Upper lobe of right lung (tissue), 1 donor: Measurements from ENCODE around the gene PDE11A. TPM values are rescaled to one million over a fixed set of nuclear protein-coding genes. Genes with fewer than 3 reads are reported as not detected.

ENCODE experiments used
- ATAC-seq: fragments of 200-7000 bp; cut with Tn5 transposase; one replicate; pipeline ENCODE4 v1.9.1; 2020; ENCODE audit warnings: mild to moderate bottlenecking, moderate library complexity
- DNase-seq: peaks from one replicate; pipeline ENCODE4 v3.0.0-alpha.2; 2020
- H3K27ac ChIP-seq: fragments of 200-600 bp; one replicate; pipeline ENCODE4 v1.8.0; 2022
- H3K27me3 ChIP-seq: fragments of 200-600 bp; one replicate; pipeline ENCODE4 v1.8.0; 2022; ENCODE audit warnings: mild to moderate bottlenecking
- H3K36me3 ChIP-seq: fragments of 200-600 bp; one replicate; pipeline ENCODE4 v1.8.0; 2022
- H3K4me1 ChIP-seq: fragments of 200-600 bp; one replicate; pipeline ENCODE4 v1.8.0; 2022
- H3K4me3 ChIP-seq: fragments of 200-600 bp; one replicate; pipeline ENCODE4 v1.8.0; 2022; ENCODE audit warnings: mild to moderate bottlenecking
- H3K9me3 ChIP-seq: fragments of 200-600 bp; one replicate; pipeline ENCODE4 v1.8.0; 2022
- CTCF ChIP-seq: fragments of 200-600 bp; IDR thresholded peaks from one replicate; pipeline ENCODE4 v1.8.0; 2022; ENCODE audit warnings: antibody characterized with exemption
- intact Hi-C: fragments of 100-400 bp; cut with DNase I; formaldehyde crosslinking; loops from one replicate; pipeline ENCODE4 v1.11.0; 2022
- total RNA-seq: library from RNA; stranded (reverse); fragmentation: NEBNext Ultra II Directional; extraction: Animal tissue kit (Norgen Biotek cat#: 25700); gene quantifications from one replicate; pipeline ENCODE4 v1.2.1, GENCODE V29; 2021
- donor health status: DM: no; HTN: yes; CAD: no; lungs with severe emphysema.

Gene PDE11A
- total RNA-seq, 1 donor from 2014 or later = not detected

GRCh38 chr2:177617849-177618248, 454.7 kb downstream of the PDE11A start:
- Histone ChIP-seq H3K4me1 (peaks cover 8% of the 10 kb centered on the region), H3K27ac (peak overlapping the region; percentile 99), H3K9me3 (no peaks in the 10 kb centered on the region), H3K27me3 (no peaks in the 10 kb centered on the region), H3K4me3 (peak overlapping the region; percentile 62), H3K36me3 (no peaks in the 10 kb centered on the region)
- ATAC-seq (no peak), DNase-seq (no peak)
- TF ChIP-seq CTCF = no peak
- intact Hi-C loops = no loop called here

DNA sequence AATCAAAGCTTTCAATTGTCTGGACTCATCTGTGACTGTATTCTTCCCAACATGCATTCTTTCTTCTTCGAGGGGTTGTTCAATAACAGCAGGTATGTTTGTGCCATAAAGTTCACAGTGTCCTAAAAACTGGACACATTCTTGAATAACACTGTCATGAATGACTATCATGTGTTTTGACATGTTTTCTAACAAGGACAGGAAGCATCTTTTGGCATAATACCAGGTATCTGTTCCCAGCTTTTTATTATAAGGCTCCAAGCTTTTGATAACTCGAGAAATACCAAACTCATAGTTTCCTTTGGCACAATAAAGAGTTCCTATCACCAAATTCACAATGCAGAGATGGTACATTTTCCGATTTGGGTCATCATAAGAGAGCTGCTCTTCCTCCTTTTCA, 455.8 kb downstream of the PDE11A start:
- intact Hi-C loops = no loop called here
- Histone ChIP-seq H3K4me3 (no peak overlapping the region), H3K27ac (no peak overlapping the region), H3K36me3 (no peaks in the 10 kb centered on the region), H3K27me3 (no peaks in the 10 kb centered on the region), H3K4me1 (peaks cover 8% of the 10 kb centered on the region), H3K9me3 (no peaks in the 10 kb centered on the region)
- no peak for DNase-seq
- no peak for TF ChIP-seq CTCF
- no peak for ATAC-seq

DNA sequence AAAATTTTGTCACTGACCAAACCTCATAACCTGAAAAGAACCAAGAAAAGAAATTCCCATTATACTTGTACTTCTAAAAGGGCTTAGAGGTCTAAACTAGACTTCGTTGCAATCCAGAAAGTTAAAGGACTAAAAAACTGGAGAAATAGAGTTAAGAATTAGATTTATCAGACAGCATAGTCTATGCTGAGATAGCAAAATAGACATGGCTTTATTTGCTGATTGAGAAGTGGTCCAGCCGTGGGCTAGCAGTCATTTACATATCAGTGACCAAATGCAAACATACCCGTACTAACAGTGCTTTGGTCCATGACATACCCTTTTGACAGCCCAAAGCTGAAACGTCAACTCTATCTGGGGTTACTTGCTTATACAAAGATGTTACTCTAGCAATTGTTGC, 456.5 kb downstream of the PDE11A start:
- Histone ChIP-seq H3K36me3 (no peaks in the 10 kb centered on the region), H3K27me3 (no peaks in the 10 kb centered on the region), H3K4me1 (peaks cover 8% of the 10 kb centered on the region), H3K9me3 (no peaks in the 10 kb centered on the region), H3K4me3 (no peak overlapping the region), H3K27ac (no peak overlapping the region)
- DNase-seq (no peak), ATAC-seq (no peak)
- intact Hi-C loops = no loop called here
- no peak for TF ChIP-seq CTCF

DNA sequence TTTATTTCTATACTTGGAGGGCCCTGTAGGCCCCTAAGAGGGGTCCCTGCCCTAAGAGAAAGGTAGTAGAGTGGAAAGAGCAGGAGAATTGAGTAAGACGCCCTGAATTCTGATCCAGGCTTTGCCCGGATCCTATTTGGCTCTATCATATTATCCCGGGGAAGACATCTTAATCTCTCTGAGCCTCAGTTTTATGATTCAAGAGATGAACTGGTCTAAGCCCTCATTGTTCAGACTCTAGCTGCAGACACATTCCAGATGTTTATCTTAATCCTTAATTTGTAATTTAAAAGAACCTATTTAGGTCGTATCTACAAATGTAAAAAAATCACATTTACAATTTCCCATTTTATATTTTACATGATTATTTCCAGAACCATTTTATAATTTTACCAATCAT, 459.9 kb downstream of the PDE11A start:
- intact Hi-C loops = no loop called here
- H3K4me1 ChIP-seq = no peaks in the 10 kb centered on the region
- ATAC-seq (no peak), DNase-seq (no peak)
- H3K27me3 ChIP-seq = no peaks in the 10 kb centered on the region
- H3K9me3 ChIP-seq = no peaks in the 10 kb centered on the region
- H3K4me3 ChIP-seq = no peak overlapping the region
- H3K27ac ChIP-seq = peak overlapping the region; percentile 18
- TF ChIP-seq CTCF = no peak
- no peaks in the 10 kb centered on the region for H3K36me3 ChIP-seq

DNA sequence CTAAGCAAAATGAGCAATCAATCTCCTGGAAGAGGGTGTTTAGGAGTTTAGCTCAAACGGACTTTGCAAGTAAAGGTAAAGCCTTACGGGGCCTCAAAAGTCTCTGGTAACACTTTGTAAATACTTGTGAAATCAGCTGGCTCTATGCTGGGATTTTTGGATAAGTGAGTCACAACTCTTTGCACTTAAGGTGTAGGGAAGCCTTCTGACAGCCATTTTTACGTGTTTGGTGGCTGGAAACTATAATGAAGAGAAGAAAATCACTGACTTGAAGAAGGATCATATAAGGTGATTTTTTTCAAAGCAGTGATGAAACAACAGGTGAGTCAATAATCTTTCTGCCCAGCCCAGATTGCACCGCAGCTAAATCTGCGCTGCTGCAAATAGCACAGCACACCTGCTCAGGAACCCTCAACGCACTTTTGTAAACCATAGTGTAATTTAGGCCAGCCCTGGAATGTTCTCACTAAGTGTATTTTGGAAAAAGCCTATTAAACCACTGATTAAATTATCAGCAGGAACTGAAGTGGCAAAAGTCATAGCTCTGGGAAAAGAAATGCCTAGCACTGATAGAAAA, 461.2 kb downstream of the PDE11A start:
- ATAC-seq (peak; percentile 82), DNase-seq (no peak)
- no peak for TF ChIP-seq CTCF

GRCh38 chr2:177610813-177611212, 461.8 kb downstream of the PDE11A start:
- Histone ChIP-seq H3K27ac (peak overlapping the region; percentile 25), H3K9me3 (no peaks in the 10 kb centered on the region)
- no peak for ATAC-seq

More for the DNA sequence above, 461.2 kb downstream of the PDE11A start:
- Histone ChIP-seq H3K4me1 (no peaks in the 10 kb centered on the region), H3K27ac (peak overlapping the region; percentile 25), H3K9me3 (no peaks in the 10 kb centered on the region), H3K27me3 (no peaks in the 10 kb centered on the region), H3K4me3 (no peak overlapping the region), H3K36me3 (no peaks in the 10 kb centered on the region)
- intact Hi-C loops = no loop called here

More at GRCh38 chr2:177610813-177611212, 461.8 kb downstream of the PDE11A start:
- DNase-seq = no peak
- Histone ChIP-seq H3K4me3 (no peak overlapping the region), H3K4me1 (no peaks in the 10 kb centered on the region), H3K36me3 (no peaks in the 10 kb centered on the region), H3K27me3 (no peaks in the 10 kb centered on the region)
- no peak for TF ChIP-seq CTCF
- intact Hi-C loops = no loop called here
